Neural progenitor cell (in vitro differentiated cells): Measurements from ENCODE around the gene PRKAG1. TPM values are rescaled to one million over a fixed set of nuclear protein-coding genes. Genes with fewer than 3 reads are reported as not detected.
A peak's percentile ranks its signal among the peaks of the same experiment; 100 is the strongest.

Source experiments
- DNase-seq: peaks from one replicate; pipeline ENCODE4 v3.0.0-alpha.2; 2016; ENCODE audit warnings: low spot score
- H2AFZ ChIP-seq: fragments of 200-600 bp; sonication (generic); replicated peaks from 2 replicates; pipeline ENCODE4 v1.6.1; 2016; ENCODE audit warnings: antibody characterized with exemption
- H3F3A ChIP-seq: fragments of 200-600 bp; sonication (generic); 2 replicates; pipeline ENCODE4 v1.6.1; 2016; ENCODE audit warnings: antibody characterized with exemption, low read depth
- H3K27ac ChIP-seq: fragments of 200-600 bp; sonication (generic); 2 replicates; pipeline ENCODE4 v1.5.1; 2016; ENCODE audit warnings: mild to moderate bottlenecking
- H3K27me3 ChIP-seq: fragments of 200-600 bp; sonication (generic); 2 replicates; pipeline ENCODE4 v1.6.1; 2016; ENCODE audit warnings: mild to moderate bottlenecking, moderate library complexity
- H3K36me3 ChIP-seq: fragments of 200-600 bp; sonication (generic); 2 replicates; pipeline ENCODE4 v1.5.1; 2016
- H3K4me1 ChIP-seq: fragments of 200-600 bp; sonication (generic); 2 replicates; pipeline ENCODE4 v1.6.1; 2016; ENCODE audit warnings: mixed run types
- H3K4me2 ChIP-seq: fragments of 200-600 bp; sonication (generic); 2 replicates; pipeline ENCODE4 v1.6.1; 2016
- H3K4me3 ChIP-seq: fragments of 200-600 bp; sonication (generic); 2 replicates; pipeline ENCODE4 v1.5.1; 2016
- H3K79me2 ChIP-seq: fragments of 200-600 bp; sonication (generic); 2 replicates; pipeline ENCODE4 v1.6.1; 2016; ENCODE audit warnings: low read depth
- H3K9ac ChIP-seq: fragments of 200-600 bp; sonication (generic); 2 replicates; pipeline ENCODE4 v1.6.1; 2016
- H3K9me3 ChIP-seq: fragments of 200-600 bp; sonication (generic); 2 replicates; pipeline ENCODE4 v1.5.1; 2016; ENCODE audit warnings: low read depth
- H4K20me1 ChIP-seq: fragments of 200-600 bp; sonication (generic); 2 replicates; pipeline ENCODE4 v1.6.1; 2016; ENCODE audit warnings: low read depth
- H3K27ac Mint-ChIP-seq: 3 replicates; pipeline ENCODE4 v1.8.0; 2021; ENCODE audit warnings: mixed read lengths
- H3K27me3 Mint-ChIP-seq: 2 replicates; pipeline ENCODE4 v1.8.0; 2022; ENCODE audit warnings: low read depth, mild to moderate bottlenecking, inconsistent platforms, moderate library complexity, mixed read lengths; ENCODE audit not compliant: insufficient read depth
- H3K36me3 Mint-ChIP-seq: 3 replicates; pipeline ENCODE4 v1.8.0; 2021; ENCODE audit warnings: mixed read lengths
- H3K4me1 Mint-ChIP-seq: 3 replicates; pipeline ENCODE4 v1.8.0; 2021; ENCODE audit warnings: mixed read lengths
- H3K4me3 Mint-ChIP-seq: 3 replicates; pipeline ENCODE4 v1.8.0; 2021; ENCODE audit warnings: mild to moderate bottlenecking, moderate library complexity, mixed read lengths
- H3K9me3 Mint-ChIP-seq: 3 replicates; pipeline ENCODE4 v1.8.0; 2020; ENCODE audit warnings: mixed read lengths
- CTCF ChIP-seq: fragments of 200-600 bp; sonication (generic); IDR thresholded peaks from 2 replicates; pipeline ENCODE4 v1.5.1; 2017; ENCODE audit warnings: antibody characterized with exemption, mild to moderate bottlenecking
- EZH2 ChIP-seq: fragments of 200-600 bp; sonication (generic); IDR thresholded peaks from 2 replicates; pipeline ENCODE4 v1.6.1; 2017; ENCODE audit warnings: antibody characterized with exemption, mild to moderate bottlenecking, moderate library complexity
- EZH2phosphoT487 ChIP-seq: fragments of 200-600 bp; sonication (generic); IDR thresholded peaks from 2 replicates; pipeline ENCODE4 v1.6.1; 2017; ENCODE audit warnings: antibody characterized with exemption
- total RNA-seq: library from RNA; depleted of rRNA; stranded (reverse); fragments of >200 nt; gene quantifications from 2 replicates; pipeline ENCODE4 v1.2.3, GENCODE V29; 2015; ENCODE audit warnings: low replicate concordance

The PRKAG1 gene
- total RNA-seq, 1 donor from 2014 or later: 41.8 TPM

GRCh38 chr12:48970702-48971334, 47.8 kb downstream of the PRKAG1 start:
- Mint-ChIP-seq H3K27me3 (peaks cover 76% of the 10 kb centered on the region), H3K4me3 (peak overlapping the region; percentile 85), H3K36me3 (no peaks in the 10 kb centered on the region), H3K27ac (peak overlapping the region; percentile 9), H3K9me3 (no peaks in the 10 kb centered on the region), H3K4me1 (peaks cover 33% of the 10 kb centered on the region)
- DNase-seq: no peak
- Histone ChIP-seq H3K27me3 (peaks cover 91% of the 10 kb centered on the region), H3K4me1 (peaks cover 31% of the 10 kb centered on the region), H3K9me3 (no peaks in the 10 kb centered on the region), H3K4me2 (peak overlapping the region; percentile 75), H3K27ac (no peak overlapping the region), H3K79me2 (no peaks in the 10 kb centered on the region), H3K4me3 (peak overlapping the region; percentile 40), H2AFZ (no peak overlapping the region), H4K20me1 (peaks cover 43% of the 10 kb centered on the region), H3F3A (peaks cover 20% of the 10 kb centered on the region), H3K9ac (no peak overlapping the region), H3K36me3 (no peaks in the 10 kb centered on the region)
- no peak for TF ChIP-seq EZH2phosphoT487
- no peak for TF ChIP-seq EZH2
- no peak for TF ChIP-seq CTCF

GRCh38 chr12:48969833-48970701, 48.5 kb downstream of the PRKAG1 start:
- no peaks in the 10 kb centered on the region for H3K9me3 ChIP-seq
- peak overlapping the region; percentile 81 for H2AFZ ChIP-seq
- H3K4me1 ChIP-seq: peaks cover 31% of the 10 kb centered on the region
- no peaks in the 10 kb centered on the region for H3K36me3 ChIP-seq
- no peaks in the 10 kb centered on the region for H3K79me2 ChIP-seq
- peaks cover 24% of the 10 kb centered on the region for H3F3A ChIP-seq
- peak overlapping the region; percentile 75 for H3K4me2 ChIP-seq
- peaks cover 35% of the 10 kb centered on the region for H3K4me1 Mint-ChIP-seq
- no peak overlapping the region for H3K27ac ChIP-seq
- H3K4me3 ChIP-seq: peak overlapping the region; percentile 40
- TF ChIP-seq EZH2phosphoT487 (peak; percentile 85), CTCF (peak; percentile 32), EZH2 (peak; percentile 90)
- peak; percentile 72 for DNase-seq
- peaks cover 43% of the 10 kb centered on the region for H4K20me1 ChIP-seq
- no peak overlapping the region for H3K9ac ChIP-seq
- peaks cover 76% of the 10 kb centered on the region for H3K27me3 Mint-ChIP-seq
- H3K27me3 ChIP-seq: peaks cover 83% of the 10 kb centered on the region
- H3K9me3 Mint-ChIP-seq: no peaks in the 10 kb centered on the region
- peak overlapping the region; percentile 85 for H3K4me3 Mint-ChIP-seq
- no peaks in the 10 kb centered on the region for H3K36me3 Mint-ChIP-seq
- H3K27ac Mint-ChIP-seq: peak overlapping the region; percentile 9

- H4K20me1 ChIP-seq: peaks cover 38% of the 10 kb centered on the region
- peak overlapping the region; percentile 40 for H3K4me3 ChIP-seq
- no peak for DNase-seq
- Mint-ChIP-seq H3K27me3 (peaks cover 73% of the 10 kb centered on the region), H3K4me1 (peaks cover 29% of the 10 kb centered on the region), H3K36me3 (no peaks in the 10 kb centered on the region), H3K27ac (no peak overlapping the region), H3K4me3 (peak overlapping the region; percentile 75), H3K9me3 (no peaks in the 10 kb centered on the region)
- peaks cover 29% of the 10 kb centered on the region for H3F3A ChIP-seq
- peaks cover 31% of the 10 kb centered on the region for H3K4me1 ChIP-seq
- H3K79me2 ChIP-seq: no peaks in the 10 kb centered on the region
- TF ChIP-seq EZH2phosphoT487 (no peak), EZH2 (no peak), CTCF (no peak)
- H3K9me3 ChIP-seq: no peaks in the 10 kb centered on the region
- no peak overlapping the region for H3K27ac ChIP-seq
- no peak overlapping the region for H3K9ac ChIP-seq
- H3K27me3 ChIP-seq: peaks cover 75% of the 10 kb centered on the region
- no peak overlapping the region for H2AFZ ChIP-seq
- H3K4me2 ChIP-seq: peak overlapping the region; percentile 75
- H3K36me3 ChIP-seq: no peaks in the 10 kb centered on the region
Measured at GRCh38 chr12:48969160-48969771, 49.3 kb downstream of the PRKAG1 start.
